Stimulated activated naive CD8-positive, alpha-beta T cell treated with anti-CD3 and anti-CD28 coated beads, Interleukin-15, Interleukin-2, amounts not matched to agents 100 U/mL and 50 U/mL, for 24 hours (primary cell): ENCODE results near the gene RGPD8.

Source experiments
- ATAC-seq: fragments of 150-1000 bp; cut with Tn5 transposase; one replicate; pipeline ENCODE4 v1.10.0; 2021
- DNase-seq: peaks from one replicate; pipeline ENCODE4 v3.0.0; 2021

Gene RGPD8

DNA sequence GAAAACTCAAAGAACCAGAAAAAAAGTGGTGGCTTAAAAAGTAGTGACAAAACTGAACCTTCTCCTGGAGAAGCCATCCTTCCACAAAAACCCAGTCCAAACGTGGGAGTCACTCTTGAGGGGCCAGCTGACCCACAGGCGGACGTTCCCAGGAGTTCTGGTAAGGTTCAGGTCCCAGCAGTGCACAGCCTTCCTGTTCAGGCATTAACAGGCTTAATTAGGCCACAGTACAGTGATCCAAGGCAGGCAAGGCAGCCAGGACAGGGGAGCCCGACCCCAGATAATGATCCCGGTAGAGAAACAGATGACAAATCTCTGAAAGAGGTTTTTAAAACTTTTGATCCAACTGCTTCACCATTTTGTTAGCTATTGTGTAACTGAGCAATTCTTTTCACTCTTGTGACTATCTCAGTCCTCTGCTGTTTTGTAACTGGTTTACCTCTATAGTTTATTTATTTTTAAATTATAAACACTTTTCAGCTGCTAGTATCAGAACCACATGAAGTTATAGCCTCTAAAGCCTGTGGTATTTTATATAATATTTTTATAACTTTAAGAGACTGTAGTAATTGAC is 101.2 kb downstream of the RGPD8 start:
- no peak for DNase-seq
- ATAC-seq = no peak

DNA sequence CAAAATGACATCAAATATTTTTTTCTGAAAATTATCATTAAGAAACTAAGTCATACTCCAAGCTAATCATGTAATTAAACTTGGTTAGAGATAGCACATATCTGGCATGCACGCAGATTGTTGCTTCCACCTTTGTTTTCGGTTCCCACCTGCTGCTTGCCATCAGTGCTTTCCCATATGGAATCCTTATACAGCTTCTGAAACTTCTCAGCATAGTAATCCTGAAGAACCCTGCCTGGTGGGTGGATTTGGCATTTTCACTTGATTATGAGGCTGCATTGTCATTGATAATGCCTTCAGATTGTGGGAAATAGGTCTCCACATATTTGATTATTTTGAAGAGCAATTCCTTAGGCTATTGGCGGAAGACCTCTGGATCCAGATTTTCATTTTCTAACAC is 110.5 kb downstream of the RGPD8 start:
- ATAC-seq (no peak), DNase-seq (no peak)

DNA sequence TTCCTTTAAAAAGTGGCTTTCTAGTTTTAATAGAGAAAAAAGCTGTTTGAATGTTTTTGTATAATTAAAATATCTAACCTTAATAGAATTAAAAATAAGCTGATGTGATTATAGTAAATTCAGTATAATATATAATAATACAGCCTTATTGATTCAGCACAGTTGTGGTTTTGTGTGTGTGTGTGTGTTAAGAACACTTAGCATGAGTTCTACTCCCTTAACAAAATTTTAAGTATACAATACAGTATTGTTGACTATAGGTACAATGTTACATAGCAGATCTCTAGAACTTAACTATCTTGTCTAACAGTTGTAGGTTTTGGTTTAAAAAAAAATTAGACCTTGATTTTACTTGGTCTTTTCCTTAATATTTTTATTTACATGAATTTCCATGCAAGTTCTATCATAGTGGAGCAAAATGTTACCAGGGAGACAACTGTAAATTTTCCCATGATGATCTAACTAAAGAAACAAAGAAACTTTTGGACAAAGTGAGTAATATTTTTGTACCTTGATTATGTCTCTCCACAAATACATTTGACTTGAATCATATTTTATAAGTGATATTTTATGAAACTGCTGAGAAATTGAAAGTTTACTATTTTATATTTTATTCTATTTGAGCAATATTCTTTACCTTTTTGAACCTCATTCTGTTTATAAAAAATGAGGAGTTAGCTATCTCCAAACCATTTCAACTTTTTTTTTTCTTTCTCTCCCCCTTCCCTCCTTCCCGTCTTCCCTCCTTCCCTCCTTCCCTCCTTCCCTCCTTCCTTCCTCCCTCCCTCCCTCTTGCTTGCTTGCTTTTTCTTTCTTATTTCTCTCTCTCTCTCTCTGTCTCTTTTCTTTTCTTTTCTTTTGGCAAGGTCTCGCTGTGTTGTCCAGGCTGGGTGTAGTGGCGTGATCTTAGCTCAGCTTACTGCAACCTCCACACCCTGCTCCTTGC is 111.8 kb downstream of the RGPD8 start:
- ATAC-seq (no peak), DNase-seq (no peak)
